ENCODE data around the gene WRNIP1. TPM values are rescaled to one million over a fixed set of nuclear protein-coding genes. Genes with fewer than 3 reads are reported as not detected.

The WRNIP1 gene
- total and polyA plus RNA-seq, 2 of the 4 experiments (the other 2 are of a cell fraction) = 43.7 to 47.1 TPM

GRCh38 chr6:2738373-2738979 is 26.7 kb upstream of the WRNIP1 start:
- Histone ChIP-seq H3K9me3 (ENCODE audit: control insufficient read depth, insufficient read depth, low read length) (no peaks in the 10 kb centered on the region), H3K27ac (ENCODE audit: insufficient read depth, low read length) (no peak overlapping the region), H2AK5ac (ENCODE audit: low read depth, low read length) (no peak overlapping the region), H4K5ac (ENCODE audit: low read depth, low read length) (no peak overlapping the region), H3K23ac (ENCODE audit: low read depth, low read length) (no peak overlapping the region), H3K36me3 (ENCODE audit: control insufficient read depth, insufficient read depth, low read length) (no peaks in the 10 kb centered on the region), H3K79me1 (ENCODE audit: low read depth in 1 of 2, low read length in 2 of 2) (no peaks in the 10 kb centered on the region), H4K8ac (ENCODE audit: low read depth in 2 of 2, low read length in 2 of 2) (no peak overlapping the region), H3K4me2 (ENCODE audit: low read depth, low read length) (no peak overlapping the region), H3K4me3 (ENCODE audit: insufficient read depth, low read depth, low read length) (no peak overlapping the region), H3K9me1 (ENCODE audit: insufficient read depth, low read length) (peaks cover 3% of the 10 kb centered on the region; the same call in 1 of the 2 replicates), H3K56ac (ENCODE audit: extremely low read depth, insufficient read depth, low read length) (no peak overlapping the region), H3K4ac (ENCODE audit: low read depth, low read length) (no peak overlapping the region), H3K14ac (replicated peaks; ENCODE audit: low read depth, low read length) (no peak overlapping the region), H4K91ac (ENCODE audit: insufficient read depth, low read depth, low read length) (no peak overlapping the region), H2BK15ac (ENCODE audit: low read depth, low read length) (no peak overlapping the region), H2BK120ac (ENCODE audit: low read depth, low read length) (no peak overlapping the region), H3K4me1 (ENCODE audit: control insufficient read depth, insufficient read depth, low read length) (peaks cover 11% of the 10 kb centered on the region; the same call in 1 of the 2 replicates), H4K20me1 (ENCODE audit: insufficient read depth, low read length) (no peaks in the 10 kb centered on the region), H2BK20ac (ENCODE audit: low read depth, low read length) (no peak overlapping the region), H3K27me3 (ENCODE audit: control insufficient read depth, insufficient read depth, low read length) (no peaks in the 10 kb centered on the region), H2BK5ac (ENCODE audit: low read depth, low read length, poor library complexity, severe bottlenecking) (no peak overlapping the region), H3K18ac (ENCODE audit: low read depth, low read length) (no peak overlapping the region), H2AK9ac (replicated peaks; ENCODE audit: low read depth, low read length, poor library complexity) (no peak overlapping the region), H3K9ac (ENCODE audit: low read depth, low read length) (no peak overlapping the region), H2AFZ (replicated peaks; ENCODE audit: low read length, poor library complexity) (peak overlapping the region; percentile 16)
- in situ Hi-C loops (cut with MboI; ENCODE audit: low sequenced_read_pairs) = no loop called here
- WGBS, 2 experiments (ENCODE audit: extremely low coverage in 2 of 2, insufficient read length in 1 of 2) = no CpG with 5 or more reads among the region's 5 CpGs
- peak; percentile 80 for DNase-seq
- ATAC-seq (ENCODE audit: low read depth) = peak; percentile 78
- no TSS peak for BruUV-seq (replicated peaks)
- intact Hi-C loops (cut with micrococcal nuclease) = loop anchor here (1.0 to 5.0 kb wide), 6 partner anchors 26 to 319 kb away; partner anchors contain the start of genes SERPINB1 and WRNIP1
- POLR2A ChIA-PET (ENCODE audit: unreplicated experiment) = no interaction called here
- CTCF ChIA-PET = interaction anchor here (0.5 to 2.4 kb wide), 13 partner anchors 11 to 1229 kb away, joined by 3 to 29 read pairs (median 4); partner anchors contain the start of genes MYLK4 and WRNIP1
- TF ChIP-seq CTCF (conservative IDR thresholded peaks at IDR 0.05; ENCODE audit: low read depth, low read length) = peak; percentile 92
- TF ChIP-seq SMC3 (IDR thresholded peaks at IDR 0.05; ENCODE audit: low read depth, low read length) = peak; percentile 72
- TF ChIP-seq RAD21 (IDR thresholded peaks at IDR 0.05; ENCODE audit: low read length) = peak; percentile 94
- TF ChIP-seq MXI1 (IDR thresholded peaks at IDR 0.05; ENCODE audit: borderline replicate concordance, low read depth, low read length) = no peak
- dilution Hi-C loops (cut with HindIII; ENCODE audit: low sequenced_read_pairs, unreplicated experiment) = no loop called here

Data from IMR-90 (cell line).